GM23338 (cell line): ENCODE measurements around the gene PARVB. TPM values are rescaled to one million over a fixed set of nuclear protein-coding genes. Genes with fewer than 3 reads are reported as not detected.

Experiments
- ATAC-seq: fragments of 200-7000 bp; cut with Tn5 transposase; 3 replicates; pipeline ENCODE4 v1.9.1; 2020
- DNase-seq: peaks from one replicate; pipeline ENCODE4 v3.0.0-alpha.2; 2015; ENCODE audit warnings: low spot score
- H2AFZ ChIP-seq: fragments of 200-600 bp; sonication (generic); 2 replicates; pipeline ENCODE4 v1.8.0; 2016; ENCODE audit warnings: antibody characterized with exemption, mild to moderate bottlenecking, moderate library complexity
- H3F3A ChIP-seq: fragments of 200-600 bp; sonication (generic); replicated peaks from 2 replicates; pipeline ENCODE4 v1.8.0; 2017; ENCODE audit warnings: antibody characterized with exemption, mixed run types, low read depth
- H3K27ac ChIP-seq: fragments of 200-600 bp; sonication (generic); 2 replicates; pipeline ENCODE4 v1.6.1; 2016; ENCODE audit warnings: low read depth
- H3K27me3 ChIP-seq: fragments of 200-600 bp; sonication (generic); 2 replicates; pipeline ENCODE4 v1.8.0; 2016; ENCODE audit warnings: mild to moderate bottlenecking, mixed run types, moderate library complexity; ENCODE audit not compliant: insufficient read depth
- H3K36me3 ChIP-seq: fragments of 200-600 bp; sonication (generic); 2 replicates; pipeline ENCODE4 v1.8.0; 2016; ENCODE audit warnings: mild to moderate bottlenecking; ENCODE audit not compliant: insufficient read depth
- H3K4me1 ChIP-seq: fragments of 200-600 bp; sonication (generic); 2 replicates; pipeline ENCODE4 v1.8.0; 2016; ENCODE audit warnings: mild to moderate bottlenecking, moderate library complexity; ENCODE audit not compliant: insufficient read depth
- H3K4me2 ChIP-seq: fragments of 200-600 bp; sonication (generic); 2 replicates; pipeline ENCODE4 v1.7.1; 2017; ENCODE audit warnings: mixed run types
- H3K4me3 ChIP-seq: fragments of 200-600 bp; sonication (generic); 2 replicates; pipeline ENCODE4 v1.6.1; 2016; ENCODE audit warnings: mixed run types
- H3K79me2 ChIP-seq: fragments of 200-600 bp; sonication (generic); replicated peaks from 2 replicates; pipeline ENCODE4 v1.8.0; 2017; ENCODE audit warnings: mild to moderate bottlenecking; ENCODE audit not compliant: insufficient read depth
- H3K9me2 ChIP-seq: fragments of 200-600 bp; sonication (generic); 2 replicates; pipeline ENCODE4 v1.8.0; 2017; ENCODE audit not compliant: insufficient read depth
- H4K20me1 ChIP-seq: fragments of 200-600 bp; sonication (generic); replicated peaks from 2 replicates; pipeline ENCODE4 v1.8.0; 2017; ENCODE audit warnings: mild to moderate bottlenecking; ENCODE audit not compliant: insufficient read depth
- H3K27ac Mint-ChIP-seq: 2 replicates; pipeline ENCODE4 v1.8.0; 2020; ENCODE audit warnings: inconsistent platforms, mild to moderate bottlenecking, moderate library complexity, mixed read lengths
- H3K27me3 Mint-ChIP-seq: 3 replicates; pipeline ENCODE4 v1.8.0; 2022; ENCODE audit warnings: low read depth, mild to moderate bottlenecking, moderate library complexity, mixed read lengths, inconsistent platforms; ENCODE audit not compliant: insufficient read depth, poor library complexity
- H3K36me3 Mint-ChIP-seq: 3 replicates; pipeline ENCODE4 v1.8.0; 2021; ENCODE audit warnings: low read depth, mild to moderate bottlenecking, inconsistent platforms, moderate library complexity, mixed read lengths
- H3K4me1 Mint-ChIP-seq: 3 replicates; pipeline ENCODE4 v1.8.0; 2020; ENCODE audit warnings: mild to moderate bottlenecking, inconsistent platforms, mixed read lengths
- H3K4me3 Mint-ChIP-seq: 3 replicates; pipeline ENCODE4 v1.8.0; 2021; ENCODE audit warnings: moderate library complexity, mild to moderate bottlenecking, inconsistent platforms, mixed read lengths
- H3K9me3 Mint-ChIP-seq: 3 replicates; pipeline ENCODE4 v1.8.0; 2020; ENCODE audit warnings: moderate library complexity, mild to moderate bottlenecking, inconsistent platforms, mixed read lengths
- CREB1 ChIP-seq: fragments of 250-450 bp; sonication (Bioruptor Pico); IDR thresholded peaks from 2 replicates; pipeline ENCODE4 v1.5.0; 2020; ENCODE audit warnings: low read depth, mild to moderate bottlenecking, moderate library complexity
- JUNB ChIP-seq: IDR thresholded peaks from one replicate; pipeline ENCODE4 v1.6.1; 2016; ENCODE audit warnings: antibody characterized with exemption; ENCODE audit not compliant: unreplicated experiment
- REST ChIP-seq: IDR thresholded peaks from one replicate; pipeline ENCODE4 v1.6.1; 2018; ENCODE audit warnings: antibody characterized with exemption; ENCODE audit not compliant: unreplicated experiment
- STAT1 ChIP-seq: IDR thresholded peaks from one replicate; pipeline ENCODE4 v1.6.1; 2016; ENCODE audit warnings: antibody characterized with exemption; ENCODE audit not compliant: unreplicated experiment
- ZNF114 ChIP-seq: fragments of 250-450 bp; sonication (Bioruptor Pico); IDR thresholded peaks from 2 replicates; pipeline ENCODE4 v1.5.0; 2020; ENCODE audit warnings: mild to moderate bottlenecking, moderate library complexity
- ZNF331 ChIP-seq: fragments of 250-450 bp; sonication (Bioruptor Pico); IDR thresholded peaks from 2 replicates; pipeline ENCODE4 v1.5.0; 2020; ENCODE audit warnings: low read depth, mild to moderate bottlenecking, moderate library complexity
- polyA plus RNA-seq: library from polyadenylated mRNA; unstranded; fragments of >200 nt; fragmentation: Nextera tagmentation; extraction: Ambion mirVana; gene quantifications from 2 replicates; pipeline ENCODE4 v1.2.1, GENCODE V29; 2016
- total RNA-seq: library from RNA; depleted of rRNA; stranded (reverse); fragments of >200 nt; shearing (Covaris generic); gene quantifications from 2 replicates; pipeline ENCODE4 v1.2.3, GENCODE V29; 2014
- TF ChIP-seq, protein P1 (sequence below): fragments of 250-450 bp; sonication (Bioruptor Pico); IDR thresholded peaks from 2 replicates; pipeline ENCODE4 v1.5.0; 2020; ENCODE audit warnings: mild to moderate bottlenecking, moderate library complexity

Gene PARVB
- total and polyA plus RNA-seq, 2 experiments from 2014 or later = 4.3 to 7.7 TPM

GRCh38 chr22:44204739-44205515, 180.8 kb downstream of the PARVB start (continued):
- TF ChIP-seq REST (no peak), ZNF331 (CRISPR knock-in tag) (no peak)

- DNase-seq = no peak
- no peaks in the 10 kb centered on the region for H3F3A ChIP-seq
- no peak overlapping the region for H3K27ac Mint-ChIP-seq
- H3K9me2 ChIP-seq = no peaks in the 10 kb centered on the region
- peaks cover 3% of the 10 kb centered on the region; the same call in 1 of the 3 replicates for H3K9me3 Mint-ChIP-seq
- H4K20me1 ChIP-seq = no peaks in the 10 kb centered on the region
- H3K4me3 Mint-ChIP-seq = no peak overlapping the region
- no peaks in the 10 kb centered on the region for H3K27me3 ChIP-seq
- H3K36me3 ChIP-seq = no peaks in the 10 kb centered on the region
- H3K4me3 ChIP-seq = no peak overlapping the region
- H3K4me2 ChIP-seq = no peak overlapping the region
- H3K4me1 Mint-ChIP-seq = peaks cover 2% of the 10 kb centered on the region; the same call in 1 of the 3 replicates
- H3K79me2 ChIP-seq = no peaks in the 10 kb centered on the region
- no peak overlapping the region for H2AFZ ChIP-seq
- no peaks in the 10 kb centered on the region for H3K4me1 ChIP-seq
- H3K27ac ChIP-seq = no peak overlapping the region
- H3K27me3 Mint-ChIP-seq = peaks cover 6% of the 10 kb centered on the region
- no peak for ATAC-seq
- H3K36me3 Mint-ChIP-seq = no peaks in the 10 kb centered on the region
- TF ChIP-seq ZNF331 (CRISPR knock-in tag) (no peak), REST (no peak), STAT1 (no peak), ZNF114 (CRISPR knock-in tag) (no peak), CREB1 (no peak), JUNB (no peak)
- TF ChIP-seq, protein P1, sequence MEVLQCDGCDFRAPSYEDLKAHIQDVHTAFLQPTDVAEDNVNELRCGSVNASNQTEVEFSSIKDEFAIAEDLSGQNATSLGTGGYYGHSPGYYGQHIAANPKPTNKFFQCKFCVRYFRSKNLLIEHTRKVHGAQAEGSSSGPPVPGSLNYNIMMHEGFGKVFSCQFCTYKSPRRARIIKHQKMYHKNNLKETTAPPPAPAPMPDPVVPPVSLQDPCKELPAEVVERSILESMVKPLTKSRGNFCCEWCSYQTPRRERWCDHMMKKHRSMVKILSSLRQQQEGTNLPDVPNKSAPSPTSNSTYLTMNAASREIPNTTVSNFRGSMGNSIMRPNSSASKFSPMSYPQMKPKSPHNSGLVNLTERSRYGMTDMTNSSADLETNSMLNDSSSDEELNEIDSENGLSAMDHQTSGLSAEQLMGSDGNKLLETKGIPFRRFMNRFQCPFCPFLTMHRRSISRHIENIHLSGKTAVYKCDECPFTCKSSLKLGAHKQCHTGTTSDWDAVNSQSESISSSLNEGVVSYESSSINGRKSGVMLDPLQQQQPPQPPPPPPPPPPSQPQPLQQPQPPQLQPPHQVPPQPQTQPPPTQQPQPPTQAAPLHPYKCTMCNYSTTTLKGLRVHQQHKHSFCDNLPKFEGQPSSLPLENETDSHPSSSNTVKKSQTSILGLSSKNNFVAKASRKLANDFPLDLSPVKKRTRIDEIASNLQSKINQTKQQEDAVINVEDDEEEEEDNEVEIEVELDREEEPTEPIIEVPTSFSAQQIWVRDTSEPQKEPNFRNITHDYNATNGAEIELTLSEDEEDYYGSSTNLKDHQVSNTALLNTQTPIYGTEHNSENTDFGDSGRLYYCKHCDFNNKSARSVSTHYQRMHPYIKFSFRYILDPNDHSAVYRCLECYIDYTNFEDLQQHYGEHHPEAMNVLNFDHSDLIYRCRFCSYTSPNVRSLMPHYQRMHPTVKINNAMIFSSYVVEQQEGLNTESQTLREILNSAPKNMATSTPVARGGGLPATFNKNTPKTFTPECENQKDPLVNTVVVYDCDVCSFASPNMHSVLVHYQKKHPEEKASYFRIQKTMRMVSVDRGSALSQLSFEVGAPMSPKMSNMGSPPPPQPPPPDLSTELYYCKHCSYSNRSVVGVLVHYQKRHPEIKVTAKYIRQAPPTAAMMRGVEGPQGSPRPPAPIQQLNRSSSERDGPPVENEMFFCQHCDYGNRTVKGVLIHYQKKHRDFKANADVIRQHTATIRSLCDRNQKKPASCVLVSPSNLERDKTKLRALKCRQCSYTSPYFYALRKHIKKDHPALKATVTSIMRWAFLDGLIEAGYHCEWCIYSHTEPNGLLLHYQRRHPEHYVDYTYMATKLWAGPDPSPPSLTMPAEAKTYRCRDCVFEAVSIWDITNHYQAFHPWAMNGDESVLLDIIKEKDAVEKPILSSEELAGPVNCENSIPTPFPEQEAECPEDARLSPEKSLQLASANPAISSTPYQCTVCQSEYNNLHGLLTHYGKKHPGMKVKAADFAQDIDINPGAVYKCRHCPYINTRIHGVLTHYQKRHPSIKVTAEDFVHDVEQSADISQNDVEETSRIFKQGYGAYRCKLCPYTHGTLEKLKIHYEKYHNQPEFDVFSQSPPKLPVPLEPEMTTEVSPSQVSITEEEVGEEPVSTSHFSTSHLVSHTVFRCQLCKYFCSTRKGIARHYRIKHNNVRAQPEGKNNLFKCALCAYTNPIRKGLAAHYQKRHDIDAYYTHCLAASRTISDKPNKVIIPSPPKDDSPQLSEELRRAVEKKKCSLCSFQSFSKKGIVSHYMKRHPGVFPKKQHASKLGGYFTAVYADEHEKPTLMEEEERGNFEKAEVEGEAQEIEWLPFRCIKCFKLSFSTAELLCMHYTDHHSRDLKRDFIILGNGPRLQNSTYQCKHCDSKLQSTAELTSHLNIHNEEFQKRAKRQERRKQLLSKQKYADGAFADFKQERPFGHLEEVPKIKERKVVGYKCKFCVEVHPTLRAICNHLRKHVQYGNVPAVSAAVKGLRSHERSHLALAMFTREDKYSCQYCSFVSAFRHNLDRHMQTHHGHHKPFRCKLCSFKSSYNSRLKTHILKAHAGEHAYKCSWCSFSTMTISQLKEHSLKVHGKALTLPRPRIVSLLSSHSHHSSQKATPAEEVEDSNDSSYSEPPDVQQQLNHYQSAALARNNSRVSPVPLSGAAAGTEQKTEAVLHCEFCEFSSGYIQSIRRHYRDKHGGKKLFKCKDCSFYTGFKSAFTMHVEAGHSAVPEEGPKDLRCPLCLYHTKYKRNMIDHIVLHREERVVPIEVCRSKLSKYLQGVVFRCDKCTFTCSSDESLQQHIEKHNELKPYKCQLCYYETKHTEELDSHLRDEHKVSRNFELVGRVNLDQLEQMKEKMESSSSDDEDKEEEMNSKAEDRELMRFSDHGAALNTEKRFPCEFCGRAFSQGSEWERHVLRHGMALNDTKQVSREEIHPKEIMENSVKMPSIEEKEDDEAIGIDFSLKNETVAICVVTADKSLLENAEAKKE (CRISPR knock-in tag) = no peak
These were observed 181.6 kb downstream of the PARVB start for GRCh38 chr22:44205516-44206329.
